Esophagus squamous epithelium (tissue), 4 donors: ENCODE data around the gene HSPBP1.

Experiments
- CTCF ChIP-seq, 6 experiments: fragments of 450-650 bp in 4 of 6; fragments of 200-600 bp in 2 of 6; sonication (generic) in 2 of 6; IDR thresholded peaks; one replicate each; pipeline ENCODE4 v1.5.1; 2016 to 2019; ENCODE audit warnings: antibody characterized with exemption in 6 of 6, mild to moderate bottlenecking in 4 of 6, moderate library complexity in 4 of 6
- POLR2A ChIP-seq, 4 donors: fragments of 450-650 bp; IDR thresholded peaks; one replicate each; pipeline ENCODE4 v1.6.1; 2017; ENCODE audit warnings: antibody characterized with exemption in 4 of 4, mild to moderate bottlenecking in 4 of 4, moderate library complexity in 3 of 4

- TF ChIP-seq POLR2A (IDR thresholded peaks at IDR 0.05) (no peak), CTCF (IDR thresholded peaks at IDR 0.05) (no peak)
These were observed 10.6 kb downstream of the HSPBP1 start for GRCh38 chr19:55269299-55269698.
